A549 (cell line): ENCODE results near the gene SLC40A1. TPM values are rescaled to one million over a fixed set of nuclear protein-coding genes. Genes with fewer than 3 reads are reported as not detected.

Experiments used
- ATAC-seq, 2 experiments: fragments of 200-7000 bp in 1 of 2; fragments of >200 bp in 1 of 2; cut with Nextera tagmentation in 1 of 2; cut with Tn5 transposase in 1 of 2; 3 replicates each; pipeline versions ENCODE4 v1.8.0 to v1.9.1; 2018 to 2020; ENCODE audit warnings: mild to moderate bottlenecking in 1 of 2, moderate library complexity in 1 of 2
- CTCF ChIA-PET: fragments of 300-600 bp; sonication (Branson Sonifier 250); formaldehyde crosslinking; extraction: SDS; loops from one replicate; lab custom pipeline; 2021; ENCODE audit warnings: antibody characterized with exemption, inconsistent platforms; lab: Yijun Ruan, JAX
- POLR2A ChIA-PET: fragments of 350-600 bp; formaldehyde crosslinking; extraction: SDS; loops from one replicate; lab custom pipeline; 2021; ENCODE audit warnings: antibody characterized with exemption, inconsistent platforms; lab: Yijun Ruan, JAX
- DNase-seq, 2 experiments: peaks; one replicate each; pipeline versions ENCODE4 v3.0.0 to v3.0.0-alpha.2; 2011 to 2016; ENCODE audit warnings: low read depth in 1 of 2, low spot score in 1 of 2
- FAIRE-seq: peaks from 2 replicates; lab custom pipeline; 2011; peaks lifted over from hg19 to GRCh38; lab: Jason Lieb, UNC
- H3K27ac ChIP-seq, 2 experiments: fragments of >200 bp; sonication (Bioruptor Twin); formaldehyde crosslinking; 3 replicates each; pipeline ENCODE4 v1.5.1; 2016 to 2017
- H3K4me1 ChIP-seq: fragments of >200 bp; sonication (Bioruptor Twin); formaldehyde crosslinking; 3 replicates; pipeline ENCODE4 v1.6.1; 2016
- H3K4me2 ChIP-seq: fragments of >200 bp; sonication (Bioruptor Twin); formaldehyde crosslinking; 3 replicates; pipeline ENCODE4 v1.6.1; 2016
- H3K4me3 ChIP-seq: fragments of >200 bp; sonication (Bioruptor Twin); formaldehyde crosslinking; 3 replicates; pipeline ENCODE4 v1.5.1; 2016
- H3K9me3 ChIP-seq: fragments of >200 bp; sonication (Bioruptor Twin); formaldehyde crosslinking; 3 replicates; pipeline ENCODE4 v1.6.1; 2016
- BHLHE40 ChIP-seq: IDR thresholded peaks from 2 replicates; pipeline ENCODE4 v1.6.1; 2012; ENCODE audit warnings: low read depth, low read length, inconsistent platforms
- CBX8 ChIP-seq: fragments of 200-600 bp; sonication (generic); IDR thresholded peaks from 2 replicates; pipeline ENCODE4 v1.6.1; 2016
- CHD2 ChIP-seq: fragments of 150-350 bp; IDR thresholded peaks from 2 replicates; pipeline ENCODE4 v1.6.1; 2014; ENCODE audit warnings: low read length; ENCODE audit not compliant: partially characterized antibody
- CHD4 ChIP-seq: fragments of 200-600 bp; sonication (generic); IDR thresholded peaks from 2 replicates; pipeline ENCODE4 v1.6.1; 2016; ENCODE audit warnings: antibody characterized with exemption, mild to moderate bottlenecking, borderline replicate concordance
- EHF ChIP-seq: fragments of 250-450 bp; sonication (Bioruptor Pico); IDR thresholded peaks from 2 replicates; pipeline ENCODE4 v1.5.0; 2020; ENCODE audit warnings: mild to moderate bottlenecking
- EHMT2 ChIP-seq: fragments of 200-600 bp; sonication (generic); IDR thresholded peaks from 2 replicates; pipeline ENCODE4 v1.6.1; 2016; ENCODE audit warnings: antibody characterized with exemption, low read depth, mild to moderate bottlenecking, moderate library complexity
- FOSL2 ChIP-seq, 2 experiments: fragments of 450-650 bp in 1 of 2; fragments of >200 bp in 1 of 2; sonication (Bioruptor Twin) in 1 of 2; formaldehyde crosslinking; IDR thresholded peaks; 2 replicates each; pipeline versions ENCODE4 v1.5.0 to v1.6.1; 2016 to 2020; ENCODE audit warnings: mild to moderate bottlenecking in 1 of 2, moderate library complexity in 1 of 2
- FOXS1 ChIP-seq: fragments of 250-450 bp; sonication (Bioruptor Pico); IDR thresholded peaks from 2 replicates; pipeline ENCODE4 v1.5.0; 2020; ENCODE audit warnings: mild to moderate bottlenecking, moderate library complexity
- HOXA7 ChIP-seq: fragments of 250-450 bp; sonication (Bioruptor Pico); IDR thresholded peaks from 2 replicates; pipeline ENCODE4 v1.5.0; 2020; ENCODE audit warnings: mild to moderate bottlenecking, moderate library complexity
- HOXB13 ChIP-seq: fragments of 250-450 bp; sonication (Bioruptor Pico); IDR thresholded peaks from 2 replicates; pipeline ENCODE4 v1.5.0; 2020; ENCODE audit warnings: low read depth, mild to moderate bottlenecking, moderate library complexity
- JUNB ChIP-seq: fragments of >200 bp; sonication (Bioruptor Twin); formaldehyde crosslinking; IDR thresholded peaks from 2 replicates; pipeline ENCODE4 v1.6.1; 2016
- MAFK ChIP-seq: fragments of 450-650 bp; IDR thresholded peaks from 2 replicates; pipeline ENCODE4 v1.6.1; 2014; ENCODE audit not compliant: partially characterized antibody
- NFE2L2 ChIP-seq: fragments of 150-350 bp; conservative IDR thresholded peaks from 2 replicates; pipeline ENCODE4 v1.6.1; 2014; ENCODE audit warnings: low read length
- PHF8 ChIP-seq: fragments of 200-600 bp; sonication (generic); IDR thresholded peaks from 2 replicates; pipeline ENCODE4 v1.6.1; 2016; ENCODE audit warnings: low read depth, mild to moderate bottlenecking, antibody characterized with exemption, moderate library complexity, borderline replicate concordance
- RFX5 ChIP-seq: fragments of 450-650 bp; IDR thresholded peaks from 2 replicates; pipeline ENCODE4 v1.7.1; 2014; ENCODE audit warnings: antibody characterized with exemption, mild to moderate bottlenecking, moderate library complexity
- RNF2 ChIP-seq: fragments of 200-600 bp; sonication (generic); IDR thresholded peaks from 2 replicates; pipeline ENCODE4 v1.6.1; 2016; ENCODE audit warnings: low read depth, mild to moderate bottlenecking, antibody characterized with exemption, moderate library complexity, borderline replicate concordance
- ZC3H11A ChIP-seq: fragments of 450-650 bp; IDR thresholded peaks from 2 replicates; pipeline ENCODE4 v1.6.1; 2014; ENCODE audit warnings: antibody characterized with exemption, mild to moderate bottlenecking
- ZFP36 ChIP-seq: fragments of 450-650 bp; IDR thresholded peaks from 2 replicates; pipeline ENCODE4 v1.6.1; 2014; ENCODE audit warnings: borderline replicate concordance; ENCODE audit not compliant: partially characterized antibody
- ZSCAN20 ChIP-seq: fragments of 250-450 bp; sonication (Bioruptor Pico); IDR thresholded peaks from 2 replicates; pipeline ENCODE4 v1.8.0; 2022; ENCODE audit warnings: mild to moderate bottlenecking, moderate library complexity
- WGBS: methylation state at CpG from one replicate; pipeline ENCODE4 v1.1.6; 2017; ENCODE audit errors: missing lambda C conversion rate; 5-methylcytosine and 5-hydroxymethylcytosine counted together
- polyA plus RNA-seq, 4 experiments: library from polyadenylated mRNA; depleted of rRNA in 3 of 4; stranded (reverse); fragments of >200 nt; fragmentation: RNase III in 1 of 4; extraction: RNeasy Plus Mini Kit Qiagen cat#74134 plus additional on column Dnase treatment in 1 of 4; gene quantifications; 2 replicates in 3 of 4; 3 replicates in 1 of 4; pipeline ENCODE4 v1.2.3, GENCODE V29; 2011 to 2017
- TF ChIP-seq, protein P1 (sequence below): fragments of 250-450 bp; sonication (Bioruptor Pico); IDR thresholded peaks from 2 replicates; pipeline ENCODE4 v1.5.0; 2020; ENCODE audit warnings: low read depth, mild to moderate bottlenecking, moderate library complexity
- TF ChIP-seq, protein P2 (sequence below): fragments of >200 bp; sonication (Bioruptor Twin); formaldehyde crosslinking; IDR thresholded peaks from 2 replicates; pipeline ENCODE4 v1.6.1; 2016
- TF ChIP-seq, protein P3 (sequence below): fragments of 200-600 bp; sonication (generic); IDR thresholded peaks from 2 replicates; pipeline ENCODE4 v1.6.1; 2016; ENCODE audit warnings: antibody characterized with exemption, mild to moderate bottlenecking, moderate library complexity

The SLC40A1 gene
- polyA plus RNA-seq, 2 of the 4 experiments (the other 2 are of a cell fraction), result 8.2 to 12.3 TPM

DNA sequence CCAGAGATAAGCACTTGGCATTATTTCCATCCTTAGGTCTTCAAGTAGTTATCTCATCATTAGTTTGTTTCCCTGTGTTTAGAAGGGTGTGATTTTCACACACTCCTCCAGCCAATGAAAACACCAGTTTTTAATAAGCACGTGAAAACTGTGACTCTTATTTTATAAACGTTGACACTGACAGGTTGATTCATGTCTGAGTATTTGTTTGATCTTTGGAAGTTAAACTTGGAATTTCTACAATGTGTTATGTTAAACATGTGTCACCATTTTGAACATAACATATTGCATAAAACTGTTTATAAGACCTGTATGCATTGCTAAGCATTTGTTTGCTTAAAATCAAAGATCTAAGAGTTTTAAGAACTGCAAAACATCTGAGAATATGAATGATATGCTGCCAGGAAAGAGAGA lies 27.6 kb downstream of the SLC40A1 start (continued):
- TF ChIP-seq RFX5 (no peak), EHF (CRISPR knock-in tag) (no peak), HOXA7 (CRISPR knock-in tag) (no peak), NFE2L2 (no peak), CBX8 (no peak)
- TF ChIP-seq, protein P1, sequence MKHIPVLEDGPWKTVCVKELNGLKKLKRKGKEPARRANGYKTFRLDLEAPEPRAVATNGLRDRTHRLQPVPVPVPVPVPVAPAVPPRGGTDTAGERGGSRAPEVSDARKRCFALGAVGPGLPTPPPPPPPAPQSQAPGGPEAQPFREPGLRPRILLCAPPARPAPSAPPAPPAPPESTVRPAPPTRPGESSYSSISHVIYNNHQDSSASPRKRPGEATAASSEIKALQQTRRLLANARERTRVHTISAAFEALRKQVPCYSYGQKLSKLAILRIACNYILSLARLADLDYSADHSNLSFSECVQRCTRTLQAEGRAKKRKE (CRISPR knock-in tag), result no peak
- TF ChIP-seq, all 56 proteins: peak for 9

DNA sequence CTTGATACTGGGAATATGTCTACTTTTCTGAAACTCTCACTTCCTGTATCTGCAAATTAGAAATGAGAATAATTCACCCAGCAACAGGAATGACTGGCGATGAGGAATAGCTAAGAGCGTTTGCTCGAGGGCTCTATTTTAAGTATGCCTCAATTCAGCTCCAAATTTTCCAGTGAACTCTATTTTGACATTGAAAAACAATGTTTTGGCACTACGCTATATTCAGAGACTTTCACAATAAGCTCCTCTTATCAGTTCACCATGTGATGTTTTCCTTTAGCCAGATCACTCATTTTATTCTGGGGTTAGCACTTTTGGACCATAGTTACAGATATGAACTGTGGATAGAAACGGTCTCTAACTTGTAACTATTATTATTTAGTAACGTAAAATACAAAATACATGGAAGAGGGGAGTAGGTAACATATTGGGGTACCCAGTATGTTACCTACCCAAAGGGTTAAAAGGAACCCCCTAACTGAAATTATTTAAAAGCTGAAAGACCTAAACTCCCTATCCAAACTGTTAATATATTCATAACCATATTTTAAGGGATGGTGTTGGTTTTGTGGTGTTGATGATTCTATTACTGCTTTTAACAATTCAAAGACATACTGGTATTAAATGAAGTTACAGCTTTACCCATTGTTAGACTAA lies 28.1 kb downstream of the SLC40A1 start:
- H3K9me3 ChIP-seq, result no peaks in the 10 kb centered on the region
- 73% methylated on average over 6 of the region's 6 CpGs for WGBS
- CTCF ChIA-PET, result interaction anchor here (1.0 to 1.4 kb wide), 3 partner anchors 12 to 533 kb away, joined by 3 to 9 read pairs (median 3); no protein-coding TSS in a partner anchor

GRCh38 chr2:189551808-189552207 lies 28.8 kb downstream of the SLC40A1 start:
- H3K9me3 ChIP-seq, result no peaks in the 10 kb centered on the region
- CTCF ChIA-PET, result interaction anchor here (1.0 to 1.4 kb wide), 3 partner anchors 11 to 533 kb away, joined by 3 to 9 read pairs (median 3); no protein-coding TSS in a partner anchor
- ATAC-seq, result no peak
- peak overlapping the region; percentile 66 for H3K4me2 ChIP-seq
- TF ChIP-seq HOXB13 (CRISPR knock-in tag) (no peak), JUNB (0 out of 2 replicates have a peak, but pooled peaks have one; percentile 14), CHD2 (no peak), ZC3H11A (no peak), ZSCAN20 (CRISPR knock-in tag) (no peak)
- DNase-seq, result no peak
- peaks cover 66% of the 10 kb centered on the region for H3K4me1 ChIP-seq
- POLR2A ChIA-PET, result interaction anchor here (3.3 kb wide), 1 partner anchor 29 kb away, joined by 18 read pairs; the partner anchor contains the start of gene SLC40A1
- FAIRE-seq, result no peak
- H3K4me3 ChIP-seq, result no peak overlapping the region
- peak overlapping the region; percentile 19 to 62; a peak in 4 of 6 replicates for H3K27ac ChIP-seq

More for the DNA sequence above, 28.1 kb downstream of the SLC40A1 start:
- Histone ChIP-seq H3K4me1 (peaks cover 72% of the 10 kb centered on the region), H3K27ac (peak overlapping the region; percentile 62 to 74; a peak in 5 of 6 replicates), H3K4me3 (no peak overlapping the region), H3K4me2 (peak overlapping the region; percentile 66)
- TF ChIP-seq, protein P2, sequence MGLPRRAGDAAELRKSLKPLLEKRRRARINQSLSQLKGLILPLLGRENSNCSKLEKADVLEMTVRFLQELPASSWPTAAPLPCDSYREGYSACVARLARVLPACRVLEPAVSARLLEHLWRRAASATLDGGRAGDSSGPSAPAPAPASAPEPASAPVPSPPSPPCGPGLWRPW, result no peak
- no peak for TF ChIP-seq RFX5
- no peak for TF ChIP-seq CHD4
- no peak for TF ChIP-seq EHMT2
- POLR2A ChIA-PET, result interaction anchor here (3.3 kb wide), 1 partner anchor 28 kb away, joined by 18 read pairs; the partner anchor contains the start of gene SLC40A1
- DNase-seq, result no peak
- no peak for FAIRE-seq
- no peak for ATAC-seq

GRCh38 chr2:189549449-189549832 lies 31.1 kb downstream of the SLC40A1 start:
- POLR2A ChIA-PET, result interaction anchor here (1.3 kb wide), 1 partner anchor 31 kb away, joined by 13 read pairs; the partner anchor contains the start of gene SLC40A1

More at GRCh38 chr2:189549449-189549832, 31.1 kb downstream of the SLC40A1 start:
- H3K4me1 ChIP-seq, result peaks cover 44% of the 10 kb centered on the region
- WGBS, result 47% methylated on average over 2 of the region's 2 CpGs
- CTCF ChIA-PET, result interaction anchor here (1.0 to 1.1 kb wide), 2 partner anchors 9 kb away, joined by 3 to 4 read pairs; no protein-coding TSS in a partner anchor
- no peak for TF ChIP-seq FOSL2 (IDR thresholded peaks at IDR 0.05)
- no peak for TF ChIP-seq FOSL2 (CRISPR knock-in tag; IDR thresholded peaks at IDR 0.05)
- TF ChIP-seq, protein P3, sequence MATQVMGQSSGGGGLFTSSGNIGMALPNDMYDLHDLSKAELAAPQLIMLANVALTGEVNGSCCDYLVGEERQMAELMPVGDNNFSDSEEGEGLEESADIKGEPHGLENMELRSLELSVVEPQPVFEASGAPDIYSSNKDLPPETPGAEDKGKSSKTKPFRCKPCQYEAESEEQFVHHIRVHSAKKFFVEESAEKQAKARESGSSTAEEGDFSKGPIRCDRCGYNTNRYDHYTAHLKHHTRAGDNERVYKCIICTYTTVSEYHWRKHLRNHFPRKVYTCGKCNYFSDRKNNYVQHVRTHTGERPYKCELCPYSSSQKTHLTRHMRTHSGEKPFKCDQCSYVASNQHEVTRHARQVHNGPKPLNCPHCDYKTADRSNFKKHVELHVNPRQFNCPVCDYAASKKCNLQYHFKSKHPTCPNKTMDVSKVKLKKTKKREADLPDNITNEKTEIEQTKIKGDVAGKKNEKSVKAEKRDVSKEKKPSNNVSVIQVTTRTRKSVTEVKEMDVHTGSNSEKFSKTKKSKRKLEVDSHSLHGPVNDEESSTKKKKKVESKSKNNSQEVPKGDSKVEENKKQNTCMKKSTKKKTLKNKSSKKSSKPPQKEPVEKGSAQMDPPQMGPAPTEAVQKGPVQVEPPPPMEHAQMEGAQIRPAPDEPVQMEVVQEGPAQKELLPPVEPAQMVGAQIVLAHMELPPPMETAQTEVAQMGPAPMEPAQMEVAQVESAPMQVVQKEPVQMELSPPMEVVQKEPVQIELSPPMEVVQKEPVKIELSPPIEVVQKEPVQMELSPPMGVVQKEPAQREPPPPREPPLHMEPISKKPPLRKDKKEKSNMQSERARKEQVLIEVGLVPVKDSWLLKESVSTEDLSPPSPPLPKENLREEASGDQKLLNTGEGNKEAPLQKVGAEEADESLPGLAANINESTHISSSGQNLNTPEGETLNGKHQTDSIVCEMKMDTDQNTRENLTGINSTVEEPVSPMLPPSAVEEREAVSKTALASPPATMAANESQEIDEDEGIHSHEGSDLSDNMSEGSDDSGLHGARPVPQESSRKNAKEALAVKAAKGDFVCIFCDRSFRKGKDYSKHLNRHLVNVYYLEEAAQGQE, result no peak
- TF ChIP-seq PHF8, result no peak
- TF ChIP-seq MAFK, result no peak
- no peak for TF ChIP-seq ZFP36
- no peak for TF ChIP-seq RNF2
- no peak for TF ChIP-seq BHLHE40
- TF ChIP-seq EHMT2, result no peak
- no peak for TF ChIP-seq FOXS1 (CRISPR knock-in tag)
- FAIRE-seq (no peak), DNase-seq (no peak), ATAC-seq (no peak)
- H3K4me2 ChIP-seq, result peak overlapping the region; percentile 54
- H3K27ac ChIP-seq, result peak overlapping the region; percentile 71 to 85
- no peak overlapping the region for H3K4me3 ChIP-seq
- no peaks in the 10 kb centered on the region for H3K9me3 ChIP-seq
